WTC11 (cell line): Measurements from ENCODE around the gene ZNF276. TPM values are rescaled to one million over a fixed set of nuclear protein-coding genes. Genes with fewer than 3 reads are reported as not detected.

ENCODE experiments used
- ATAC-seq: fragments of 200-7000 bp; cut with Tn5 transposase; 2 replicates; pipeline ENCODE4 v1.10.0; 2021; ENCODE audit warnings: mild to moderate bottlenecking, moderate library complexity
- CTCF ChIA-PET: fragments of 300-600 bp; sonication (Branson Sonifier 250); formaldehyde crosslinking; loops from one replicate; lab custom pipeline; 2021; ENCODE audit warnings: antibody characterized with exemption; lab: Charles Lee
- POLR2A ChIA-PET: fragments of 350-600 bp; sonication (Branson Sonifier 250); formaldehyde crosslinking; loops from one replicate; lab custom pipeline; 2021; ENCODE audit warnings: antibody characterized with exemption; lab: Charles Lee
- DNase-seq: peaks from one replicate; pipeline ENCODE4 v3.0.0; 2021; ENCODE audit warnings: low spot score
- H3K27ac Mint-ChIP-seq: 2 replicates; pipeline ENCODE4 v1.8.0; 2021; ENCODE audit warnings: mixed read lengths
- H3K27me3 Mint-ChIP-seq: 2 replicates; pipeline ENCODE4 v1.8.0; 2021; ENCODE audit warnings: low read depth, mild to moderate bottlenecking, moderate library complexity, mixed read lengths
- H3K36me3 Mint-ChIP-seq: 2 replicates; pipeline ENCODE4 v1.8.0; 2021; ENCODE audit warnings: mixed read lengths
- H3K4me1 Mint-ChIP-seq: 2 replicates; pipeline ENCODE4 v1.8.0; 2022; ENCODE audit warnings: mixed read lengths
- H3K4me3 Mint-ChIP-seq: 2 replicates; pipeline ENCODE4 v1.8.0; 2021; ENCODE audit warnings: mild to moderate bottlenecking, moderate library complexity, mixed read lengths
- H3K9me3 Mint-ChIP-seq: 2 replicates; pipeline ENCODE4 v1.8.0; 2021; ENCODE audit warnings: mixed read lengths
- ATF1 ChIP-seq: sonication (generic); formaldehyde crosslinking; IDR thresholded peaks from 2 replicates; pipeline ENCODE4 v1.8.1; 2023; ENCODE audit warnings: mild to moderate bottlenecking, moderate library complexity, missing genetic modification reagents
- ATF2 ChIP-seq: sonication (generic); formaldehyde crosslinking; IDR thresholded peaks from 2 replicates; pipeline ENCODE4 v1.8.1; 2022; ENCODE audit warnings: low read depth, missing genetic modification reagents, borderline replicate concordance
- ATF3 ChIP-seq: sonication (generic); formaldehyde crosslinking; conservative IDR thresholded peaks from 2 replicates; pipeline ENCODE4 v1.8.1; 2022; ENCODE audit warnings: mild to moderate bottlenecking, missing genetic modification reagents
- ATF6 ChIP-seq: sonication (generic); formaldehyde crosslinking; IDR thresholded peaks from 2 replicates; pipeline ENCODE4 v1.8.1; 2023; ENCODE audit warnings: mild to moderate bottlenecking, missing genetic modification reagents
- CDX4 ChIP-seq: fragments of 250-450 bp; sonication (Bioruptor Pico); IDR thresholded peaks from 2 replicates; pipeline ENCODE4 v1.9.0; 2021; ENCODE audit warnings: moderate library complexity, mild to moderate bottlenecking, inconsistent platforms, borderline replicate concordance
- ETV6 ChIP-seq: sonication (generic); formaldehyde crosslinking; IDR thresholded peaks from 2 replicates; pipeline ENCODE4 v1.8.1; 2022; ENCODE audit warnings: mild to moderate bottlenecking, missing genetic modification reagents
- FOXP1 ChIP-seq: sonication (generic); formaldehyde crosslinking; IDR thresholded peaks from 2 replicates; pipeline ENCODE4 v1.8.0; 2022; ENCODE audit warnings: missing genetic modification reagents, mild to moderate bottlenecking, moderate library complexity, borderline replicate concordance
- HMGA2 ChIP-seq: fragments of 250-450 bp; sonication (Bioruptor Pico); IDR thresholded peaks from 2 replicates; pipeline ENCODE4 v1.4.0; 2021; ENCODE audit warnings: mild to moderate bottlenecking, moderate library complexity
- IRF2 ChIP-seq: sonication (generic); formaldehyde crosslinking; IDR thresholded peaks from 2 replicates; pipeline ENCODE4 v1.8.0; 2022; ENCODE audit warnings: low read depth, missing genetic modification reagents, borderline replicate concordance
- KAT7 ChIP-seq: sonication (generic); formaldehyde crosslinking; IDR thresholded peaks from 2 replicates; pipeline ENCODE4 v1.8.1; 2023; ENCODE audit warnings: missing genetic modification reagents, mild to moderate bottlenecking, borderline replicate concordance
- MAX ChIP-seq: sonication (generic); formaldehyde crosslinking; IDR thresholded peaks from 2 replicates; pipeline ENCODE4 v1.8.0; 2022; ENCODE audit warnings: mild to moderate bottlenecking, missing genetic modification reagents
- NFE2L1 ChIP-seq: sonication (generic); formaldehyde crosslinking; IDR thresholded peaks from 2 replicates; pipeline ENCODE4 v1.8.1; 2023; ENCODE audit warnings: missing genetic modification reagents
- PRDM15 ChIP-seq: sonication (generic); formaldehyde crosslinking; IDR thresholded peaks from 2 replicates; pipeline ENCODE4 v1.8.0; 2022; ENCODE audit warnings: missing genetic modification reagents
- PRRX2 ChIP-seq: fragments of 250-450 bp; sonication (Bioruptor Pico); IDR thresholded peaks from 2 replicates; pipeline ENCODE4 v1.8.0; 2021; ENCODE audit warnings: mild to moderate bottlenecking
- STAT6 ChIP-seq: sonication (generic); formaldehyde crosslinking; conservative IDR thresholded peaks from 2 replicates; pipeline ENCODE4 v1.8.1; 2023; ENCODE audit warnings: mild to moderate bottlenecking, low read depth, missing genetic modification reagents, moderate library complexity
- ZBTB43 ChIP-seq: sonication (generic); formaldehyde crosslinking; IDR thresholded peaks from 2 replicates; pipeline ENCODE4 v1.8.1; 2023; ENCODE audit warnings: mild to moderate bottlenecking, missing genetic modification reagents
- ZNF532 ChIP-seq: fragments of 250-450 bp; sonication (Bioruptor Pico); IDR thresholded peaks from 2 replicates; pipeline ENCODE4 v1.9.0; 2021; ENCODE audit warnings: mild to moderate bottlenecking, borderline replicate concordance
- ZNF671 ChIP-seq: fragments of 250-450 bp; sonication (Bioruptor Pico); IDR thresholded peaks from 2 replicates; pipeline ENCODE4 v1.8.0; 2021; ENCODE audit warnings: mild to moderate bottlenecking
- total RNA-seq: library from RNA; stranded (reverse); gene quantifications from 3 replicates; pipeline ENCODE4 v1.2.3, GENCODE V29; 2021

Gene ZNF276
- total RNA-seq, 1 experiment from 2014 or later, result 16.6 TPM

GRCh38 chr16:89722392-89723278 is 1.3 kb downstream of the ZNF276 start:
- no peaks in the 10 kb centered on the region for H3K9me3 Mint-ChIP-seq
- ChIA-PET CTCF (interaction anchor here (1.4 to 2.1 kb wide), 2 partner anchors 17 to 22 kb away, joined by 6 to 10 read pairs; no protein-coding TSS in a partner anchor), POLR2A (interaction anchor here (0.6 to 1.2 kb wide), 2 partner anchors 14 to 1303 kb away, joined by 3 read pairs; no protein-coding TSS in a partner anchor)
- DNase-seq (no peak), ATAC-seq (peak; percentile 1; the same call in 1 of the 2 replicates)
- H3K4me1 Mint-ChIP-seq, result peaks cover 17% of the 10 kb centered on the region
- peaks cover 14% of the 10 kb centered on the region for H3K36me3 Mint-ChIP-seq
- H3K4me3 Mint-ChIP-seq, result peak overlapping the region; percentile 64
- H3K27me3 Mint-ChIP-seq, result peaks cover 50% of the 10 kb centered on the region
- H3K27ac Mint-ChIP-seq, result no peak overlapping the region
- TF ChIP-seq ZNF671 (CRISPR knock-in tag) (no peak), ZBTB43 (no peak), PRDM15 (CRISPR knock-in tag) (no peak), ATF3 (peak; percentile 68; the same call in 1 of the 2 replicates), ZNF532 (CRISPR knock-in tag) (no peak), KAT7 (CRISPR knock-in tag) (no peak), CDX4 (CRISPR knock-in tag) (no peak), STAT6 (no peak), ATF6 (CRISPR knock-in tag) (no peak), PRRX2 (no peak), MAX (0 out of 2 replicates have a peak, but pooled peaks have one; percentile 57), ETV6 (CRISPR knock-in tag) (no peak), FOXP1 (CRISPR knock-in tag) (no peak), IRF2 (CRISPR knock-in tag) (no peak), ATF2 (CRISPR knock-in tag) (no peak), ATF1 (CRISPR knock-in tag) (no peak), HMGA2 (no peak), NFE2L1 (0 out of 2 replicates have a peak, but pooled peaks have one; percentile 38)
